Stimulated activated CD4-positive, alpha-beta T cell treated with anti-CD3 and anti-CD28 coated beads, Interleukin-4, amount 100 ng/mL, for 24 hours (primary cell): Measurements from ENCODE around the gene NUDT14.
A peak's percentile ranks its signal among the peaks of the same experiment; 100 is the strongest.

Experiments used
- DNase-seq: peaks from one replicate; pipeline ENCODE4 v3.0.0-alpha.2; 2020

Gene NUDT14

GRCh38 chr14:105172476-105172875, 8.6 kb downstream of the NUDT14 start:
- DNase-seq: no peak

GRCh38 chr14:105171004-105171673, 10.0 kb downstream of the NUDT14 start:
- DNase-seq: no peak

- DNase-seq: no peak
Observed at GRCh38 chr14:105169776-105170655, 11.1 kb downstream of the NUDT14 start.

GRCh38 chr14:105168979-105169507, 12.1 kb downstream of the NUDT14 start:
- peak; percentile 23 for DNase-seq

- peak; percentile 60 for DNase-seq
Observed at GRCh38 chr14:105168496-105168978, 12.6 kb downstream of the NUDT14 start, which contains the start of gene JAG2. JAG2 (minus strand) TSS chr14:105168776; CDS start chr14:105168420, 356 bp downstream.

GRCh38 chr14:105168093-105168420, 13.1 kb downstream of the NUDT14 start:
- no peak for DNase-seq

- DNase-seq: no peak
Observed at GRCh38 chr14:105167303-105168092, 13.6 kb downstream of the NUDT14 start.

GRCh38 chr14:105166571-105167302, 14.4 kb downstream of the NUDT14 start:
- no peak for DNase-seq

- no peak for DNase-seq
Observed at GRCh38 chr14:105165761-105166485, 15.2 kb downstream of the NUDT14 start.

- no peak for DNase-seq
Observed at GRCh38 chr14:105165134-105165704, 15.9 kb downstream of the NUDT14 start.

GRCh38 chr14:105163040-105163742, 17.9 kb downstream of the NUDT14 start:
- DNase-seq: no peak

- no peak for DNase-seq
Observed at GRCh38 chr14:105162669-105162979, 18.5 kb downstream of the NUDT14 start.

- DNase-seq: no peak
Observed at GRCh38 chr14:105161964-105162668, 19.0 kb downstream of the NUDT14 start.

- no peak for DNase-seq
Observed at GRCh38 chr14:105161309-105161708, 19.8 kb downstream of the NUDT14 start.

- no peak for DNase-seq
Observed at GRCh38 chr14:105160776-105161175, 20.3 kb downstream of the NUDT14 start.

- DNase-seq: no peak
Observed at GRCh38 chr14:105159344-105159743, 21.8 kb downstream of the NUDT14 start.

GRCh38 chr14:105158794-105159193, 22.3 kb downstream of the NUDT14 start:
- DNase-seq: no peak

GRCh38 chr14:105157872-105158271, 23.2 kb downstream of the NUDT14 start:
- no peak for DNase-seq

- no peak for DNase-seq
Observed at GRCh38 chr14:105156414-105157375, 24.4 kb downstream of the NUDT14 start.
